ENCODE data around the gene STAB2.
A peak's percentile ranks its signal among the peaks of the same experiment; 100 is the strongest.

The STAB2 gene

GRCh38 chr12:103783744-103784664 is 196.9 kb downstream of the STAB2 start:
- H3K36me3 Mint-ChIP-seq (ENCODE audit: low read depth) = peaks cover 33% of the 10 kb centered on the region
- TF ChIP-seq, protein P1, sequence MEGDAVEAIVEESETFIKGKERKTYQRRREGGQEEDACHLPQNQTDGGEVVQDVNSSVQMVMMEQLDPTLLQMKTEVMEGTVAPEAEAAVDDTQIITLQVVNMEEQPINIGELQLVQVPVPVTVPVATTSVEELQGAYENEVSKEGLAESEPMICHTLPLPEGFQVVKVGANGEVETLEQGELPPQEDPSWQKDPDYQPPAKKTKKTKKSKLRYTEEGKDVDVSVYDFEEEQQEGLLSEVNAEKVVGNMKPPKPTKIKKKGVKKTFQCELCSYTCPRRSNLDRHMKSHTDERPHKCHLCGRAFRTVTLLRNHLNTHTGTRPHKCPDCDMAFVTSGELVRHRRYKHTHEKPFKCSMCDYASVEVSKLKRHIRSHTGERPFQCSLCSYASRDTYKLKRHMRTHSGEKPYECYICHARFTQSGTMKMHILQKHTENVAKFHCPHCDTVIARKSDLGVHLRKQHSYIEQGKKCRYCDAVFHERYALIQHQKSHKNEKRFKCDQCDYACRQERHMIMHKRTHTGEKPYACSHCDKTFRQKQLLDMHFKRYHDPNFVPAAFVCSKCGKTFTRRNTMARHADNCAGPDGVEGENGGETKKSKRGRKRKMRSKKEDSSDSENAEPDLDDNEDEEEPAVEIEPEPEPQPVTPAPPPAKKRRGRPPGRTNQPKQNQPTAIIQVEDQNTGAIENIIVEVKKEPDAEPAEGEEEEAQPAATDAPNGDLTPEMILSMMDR (IDR thresholded peaks at IDR 0.05) = no peak
- peaks cover 16% of the 10 kb centered on the region for H3K4me1 Mint-ChIP-seq
- H3K4me3 Mint-ChIP-seq = no peak overlapping the region
- no peak for DNase-seq
- no peaks in the 10 kb centered on the region for H3K9me3 Mint-ChIP-seq
- peak overlapping the region; percentile 3 for H3K27ac Mint-ChIP-seq
- H3K27me3 Mint-ChIP-seq (ENCODE audit: low read depth, poor library complexity) = no peaks in the 10 kb centered on the region

DNA sequence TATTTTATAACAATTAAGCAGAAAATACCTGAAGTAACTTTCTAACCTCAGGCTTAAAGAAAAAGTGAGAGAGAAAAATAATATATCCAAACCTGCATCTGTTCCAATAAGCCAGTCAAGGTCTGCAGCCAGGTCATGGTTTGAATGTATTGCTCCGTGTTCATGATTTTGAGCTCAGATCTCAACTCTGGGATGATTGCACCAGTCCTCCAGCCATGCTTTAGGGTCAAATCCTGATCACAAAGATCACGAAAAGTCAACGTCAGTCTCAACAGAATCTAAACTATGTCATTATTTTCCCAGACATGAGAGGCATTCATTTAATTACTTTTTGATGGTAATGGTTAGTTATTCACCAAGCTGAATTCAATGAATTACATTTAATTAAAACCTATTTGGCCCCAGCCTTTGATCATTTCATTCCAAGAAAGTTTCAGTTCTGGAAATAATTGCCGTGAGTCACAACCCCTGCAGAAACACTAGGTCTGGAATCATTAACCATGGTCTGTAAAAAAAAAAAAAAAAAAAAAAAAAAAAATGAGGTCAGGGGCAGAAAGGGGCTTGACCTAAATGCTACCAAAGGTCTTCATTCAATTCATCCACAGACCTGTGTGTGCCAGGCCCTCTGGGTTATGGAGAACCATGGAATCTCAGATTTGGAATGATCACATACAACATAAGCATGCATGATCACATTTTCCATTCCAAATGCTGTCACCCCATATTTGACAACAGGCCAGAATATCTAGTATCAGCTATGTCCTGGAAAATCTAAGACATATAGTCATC is 198.4 kb downstream of the STAB2 start:
- H3K27ac Mint-ChIP-seq = no peak overlapping the region

GRCh38 chr12:103786201-103786600 is 199.1 kb downstream of the STAB2 start:
- H3K27ac Mint-ChIP-seq = no peak overlapping the region
- DNase-seq = no peak
- peaks cover 24% of the 10 kb centered on the region for H3K36me3 Mint-ChIP-seq (ENCODE audit: low read depth)
- no peak overlapping the region for H3K4me3 Mint-ChIP-seq
- TF ChIP-seq, protein P1 (IDR thresholded peaks at IDR 0.05) = no peak
- no peaks in the 10 kb centered on the region for H3K9me3 Mint-ChIP-seq
- no peaks in the 10 kb centered on the region for H3K27me3 Mint-ChIP-seq (ENCODE audit: low read depth, poor library complexity)
- H3K4me1 Mint-ChIP-seq = peaks cover 5% of the 10 kb centered on the region

More for the DNA sequence above, 198.4 kb downstream of the STAB2 start:
- no peaks in the 10 kb centered on the region for H3K9me3 Mint-ChIP-seq
- no peak for DNase-seq
- peaks cover 22% of the 10 kb centered on the region for H3K36me3 Mint-ChIP-seq (ENCODE audit: low read depth)
- no peak overlapping the region for H3K4me3 Mint-ChIP-seq
- TF ChIP-seq, protein P1 (IDR thresholded peaks at IDR 0.05) = no peak
- no peaks in the 10 kb centered on the region for H3K27me3 Mint-ChIP-seq (ENCODE audit: low read depth, poor library complexity)
- peaks cover 5% of the 10 kb centered on the region for H3K4me1 Mint-ChIP-seq

- H3K27ac Mint-ChIP-seq = no peak overlapping the region
- H3K4me1 Mint-ChIP-seq = no peaks in the 10 kb centered on the region
- H3K36me3 Mint-ChIP-seq (ENCODE audit: low read depth) = peaks cover 22% of the 10 kb centered on the region
- H3K27me3 Mint-ChIP-seq (ENCODE audit: low read depth, poor library complexity) = no peaks in the 10 kb centered on the region
- TF ChIP-seq, protein P1 (IDR thresholded peaks at IDR 0.05) = no peak
- no peaks in the 10 kb centered on the region for H3K9me3 Mint-ChIP-seq
- H3K4me3 Mint-ChIP-seq = no peak overlapping the region
- no peak for DNase-seq
These were observed 204.4 kb downstream of the STAB2 start for GRCh38 chr12:103791350-103791920.

DNA sequence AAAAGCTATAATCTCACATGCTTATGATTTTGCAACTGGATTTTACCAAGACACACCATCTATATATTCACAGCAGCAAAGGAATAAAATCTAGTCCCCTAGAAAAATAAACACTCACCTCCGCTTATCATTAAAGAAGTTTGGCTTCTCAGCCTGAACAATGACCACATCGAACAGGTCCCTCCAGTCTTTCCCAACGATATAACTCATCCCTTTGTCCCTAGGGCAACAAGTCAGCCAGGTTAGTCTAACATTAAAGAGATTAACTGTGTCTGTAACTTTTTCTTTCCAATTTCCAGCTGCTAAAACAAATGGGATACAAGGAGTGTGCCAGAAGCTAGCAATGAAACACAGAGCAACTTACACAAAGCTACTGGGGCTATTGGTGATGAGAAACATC is 206.0 kb downstream of the STAB2 start:
- H3K36me3 Mint-ChIP-seq (ENCODE audit: low read depth) = peaks cover 35% of the 10 kb centered on the region
- no peaks in the 10 kb centered on the region for H3K27me3 Mint-ChIP-seq (ENCODE audit: low read depth, poor library complexity)
- TF ChIP-seq, protein P1 (IDR thresholded peaks at IDR 0.05) = no peak
- DNase-seq = no peak
- H3K9me3 Mint-ChIP-seq = no peaks in the 10 kb centered on the region
- H3K4me1 Mint-ChIP-seq = peaks cover 8% of the 10 kb centered on the region
- no peak overlapping the region for H3K4me3 Mint-ChIP-seq
- no peak overlapping the region for H3K27ac Mint-ChIP-seq
